Central memory CD4-positive, alpha-beta T cell (primary cell): ENCODE results near the gene GTPBP6.
A peak's percentile ranks its signal among the peaks of the same experiment; 100 is the strongest.
"Not testable (repeated sequence)": the region's sequence is repeated elsewhere in the genome, so short reads cannot be mapped to it uniquely, and the experiment has no call there.

Experiments used
- DNase-seq: peaks from one replicate; pipeline ENCODE4 v3.0.0; 2022

The GTPBP6 gene

DNA sequence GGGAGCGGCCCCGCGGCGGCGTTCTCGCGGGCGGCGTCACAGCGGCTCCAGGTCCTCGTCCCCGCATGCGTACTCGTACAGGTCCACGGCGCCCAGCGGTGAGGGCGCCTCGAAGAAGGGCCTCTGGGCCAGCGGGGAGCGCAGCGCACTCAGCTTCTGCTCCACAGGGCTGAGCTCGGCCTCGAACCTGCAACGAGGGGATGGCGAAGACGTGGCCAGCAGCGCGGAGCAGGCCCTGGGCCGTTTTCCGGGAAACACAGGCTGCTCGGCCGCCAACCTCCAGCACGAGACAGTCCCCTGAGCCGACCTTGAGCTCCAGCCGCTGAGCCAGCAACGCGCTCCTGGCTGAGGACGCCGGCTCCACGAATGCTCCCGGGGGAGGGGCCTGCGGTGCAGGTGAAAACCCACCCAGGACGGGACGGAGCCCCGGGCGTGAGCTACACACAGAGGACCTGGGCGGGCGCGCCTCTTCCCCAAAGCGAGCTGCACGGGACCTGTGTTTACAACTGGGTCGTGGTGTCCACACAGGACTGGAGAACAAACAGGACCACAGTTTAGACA lies 15.8 kb upstream of the GTPBP6 start:
- no peak for DNase-seq

DNA sequence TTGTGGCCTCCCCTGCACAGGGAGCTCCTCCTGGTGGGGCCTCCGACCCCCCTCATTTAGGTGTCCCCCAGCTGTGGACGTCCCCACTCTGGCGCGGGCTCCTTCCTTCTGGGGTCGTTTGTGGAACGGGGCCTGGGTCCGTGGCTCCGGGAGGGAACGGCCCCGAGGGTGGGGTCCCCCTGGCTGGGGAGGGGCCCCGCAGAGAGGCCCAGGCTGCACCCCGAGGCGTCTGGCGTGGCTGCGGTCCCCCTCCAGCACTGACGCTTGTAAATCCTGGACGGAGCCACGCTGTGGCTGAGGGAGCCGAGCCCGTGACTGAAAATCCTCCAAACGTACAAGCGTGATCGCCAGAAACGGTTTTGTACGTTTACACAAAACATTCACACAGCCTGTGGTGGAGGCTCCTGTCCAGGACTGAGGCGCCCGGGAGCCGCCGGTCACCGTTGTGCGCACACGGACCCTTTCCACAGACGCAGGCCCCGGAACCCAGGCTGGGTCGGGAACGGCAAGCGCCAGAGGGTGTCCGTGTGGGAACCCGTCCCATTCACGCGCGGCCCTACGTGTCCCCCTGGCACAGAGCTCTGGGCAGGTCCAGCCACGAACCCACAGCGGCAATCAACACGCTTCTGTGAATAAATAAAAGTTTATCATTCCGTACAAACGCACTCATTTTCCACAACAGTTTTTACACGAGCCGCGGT lies 15.2 kb upstream of the GTPBP6 start:
- DNase-seq, result no peak

- DNase-seq, result no peak
Observed at GRCh38 chrX:332916-333610, 14.5 kb upstream of the GTPBP6 start.

GRCh38 chrX:332496-332860 lies 13.9 kb upstream of the GTPBP6 start:
- DNase-seq, result no peak

DNA sequence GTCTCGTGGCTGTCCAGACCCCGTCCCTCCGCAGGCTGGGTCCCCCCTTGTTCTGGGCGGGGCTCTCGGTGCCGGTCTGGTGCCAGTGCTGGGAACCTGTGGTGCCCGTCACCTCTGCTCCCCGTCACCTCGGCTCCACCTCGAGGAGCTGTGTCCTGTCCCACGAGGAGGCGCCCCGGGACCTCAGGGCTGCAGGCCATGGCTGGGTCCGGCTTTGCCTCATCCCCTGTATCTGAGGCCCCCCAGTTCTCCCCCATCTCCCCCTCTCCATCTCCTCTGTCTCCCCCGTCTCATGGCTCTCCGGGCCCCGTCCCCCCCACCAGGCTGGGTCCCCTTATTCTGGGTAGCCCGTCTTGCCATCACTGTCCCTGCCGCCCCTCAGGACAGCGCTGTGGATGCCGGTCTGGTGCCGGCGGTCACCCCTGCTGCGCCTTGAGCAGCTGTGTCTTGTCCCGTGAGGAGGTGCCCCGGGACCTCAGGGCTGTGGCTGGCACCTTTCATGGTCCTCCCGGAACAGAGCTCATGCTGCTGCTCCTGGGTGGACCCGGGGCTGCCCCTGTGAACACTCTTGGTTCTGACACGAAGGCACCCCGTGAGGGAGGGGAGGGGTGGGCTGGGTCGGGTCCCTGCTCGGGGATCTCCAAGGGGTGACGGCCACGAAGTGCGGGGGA lies 13.4 kb upstream of the GTPBP6 start:
- no peak for DNase-seq

GRCh38 chrX:331151-331824 lies 12.7 kb upstream of the GTPBP6 start:
- no peak for DNase-seq

DNA sequence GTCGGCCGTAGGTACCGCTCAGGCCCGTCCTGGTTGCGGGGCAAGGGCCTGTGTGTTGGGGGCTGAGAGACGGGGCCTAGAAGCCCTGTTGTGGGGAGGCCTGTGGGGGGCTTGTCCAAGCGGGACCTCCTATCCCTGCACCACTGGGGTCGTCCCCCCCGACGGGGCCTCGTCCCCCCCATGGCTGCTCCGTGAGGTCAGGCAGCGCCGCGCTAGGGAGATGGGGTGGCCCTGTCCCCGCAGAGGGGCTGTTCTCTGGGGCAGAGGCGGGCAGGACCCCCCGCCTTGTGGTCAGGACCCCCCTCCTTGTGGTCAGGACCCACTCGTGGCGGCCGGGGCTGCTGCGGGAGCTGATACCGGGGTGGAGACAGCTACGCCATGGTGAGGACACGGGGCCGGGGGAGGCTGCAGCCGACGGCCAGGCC lies 12.1 kb upstream of the GTPBP6 start:
- no peak for DNase-seq

GRCh38 chrX:330141-330725 lies 11.6 kb upstream of the GTPBP6 start:
- DNase-seq, result not testable (repeated sequence)

- no peak for DNase-seq
Observed at GRCh38 chrX:329291-329910, 10.8 kb upstream of the GTPBP6 start.

DNA sequence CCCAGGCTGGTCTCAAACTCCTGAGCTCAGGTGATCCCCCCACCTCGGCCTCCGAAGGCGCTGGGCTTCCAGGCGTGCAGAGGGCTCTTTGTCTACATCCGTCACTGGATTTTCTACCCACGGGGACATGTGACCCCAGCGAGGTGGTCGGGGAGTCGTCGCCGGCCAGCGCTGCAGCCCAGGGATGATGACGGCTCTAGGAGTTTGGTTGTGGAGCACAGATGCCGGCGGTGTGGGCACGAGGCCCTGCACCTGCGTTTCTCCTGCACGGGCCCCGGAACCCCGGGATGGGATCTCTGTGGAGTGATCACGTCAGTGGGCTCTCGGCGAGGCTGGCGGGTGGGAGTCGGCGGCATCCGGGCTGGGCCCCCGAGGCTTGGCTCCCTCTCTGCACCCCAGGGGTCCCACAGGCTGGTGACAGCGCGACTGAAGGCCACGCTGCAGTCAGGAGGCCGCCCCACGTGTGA lies 9.1 kb upstream of the GTPBP6 start:
- DNase-seq, result no peak

GRCh38 chrX:324664-325063 lies 6.1 kb upstream of the GTPBP6 start:
- DNase-seq, result not testable (repeated sequence)

GRCh38 chrX:323721-324628 lies 5.4 kb upstream of the GTPBP6 start:
- DNase-seq, result no peak

DNA sequence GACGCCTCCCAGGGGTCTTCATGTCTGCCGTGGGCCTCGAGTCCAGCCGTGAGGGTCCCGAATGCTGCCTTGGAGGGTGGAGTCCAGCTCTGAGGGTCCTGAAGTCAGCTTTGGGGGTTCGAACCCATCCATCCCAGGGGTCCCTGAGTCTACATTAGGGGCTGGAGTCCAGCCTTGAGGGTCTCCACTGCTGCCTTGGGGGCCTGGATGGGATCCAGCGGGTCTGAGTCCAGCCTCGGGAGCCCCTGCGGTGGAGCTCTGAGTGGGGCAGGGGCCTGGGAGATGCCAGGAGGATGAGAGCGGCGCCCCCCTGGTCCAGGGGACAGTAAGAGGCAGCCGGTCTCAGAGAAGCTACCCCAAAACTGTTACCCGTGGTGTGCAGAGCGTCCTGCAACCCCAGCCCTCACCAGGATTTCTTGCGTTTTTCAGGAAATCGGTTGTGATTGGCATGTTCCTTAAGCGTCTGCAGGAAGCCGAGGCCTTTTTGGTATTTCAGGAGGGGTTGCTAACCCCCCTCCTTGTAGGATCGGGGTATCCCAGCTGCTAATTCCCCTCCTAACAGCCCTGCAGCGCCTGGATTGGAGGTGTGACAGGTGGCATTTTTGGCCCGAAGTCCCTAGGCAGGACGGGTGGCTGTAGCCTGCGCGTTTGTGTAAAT lies 1.7 kb upstream of the GTPBP6 start:
- DNase-seq, result no peak

- no peak for DNase-seq
Observed at GRCh38 chrX:319579-320125, 1.1 kb upstream of the GTPBP6 start.

GRCh38 chrX:318068-318738 lies 393 bp downstream of the GTPBP6 start:
- DNase-seq, result peak; percentile 99

DNA sequence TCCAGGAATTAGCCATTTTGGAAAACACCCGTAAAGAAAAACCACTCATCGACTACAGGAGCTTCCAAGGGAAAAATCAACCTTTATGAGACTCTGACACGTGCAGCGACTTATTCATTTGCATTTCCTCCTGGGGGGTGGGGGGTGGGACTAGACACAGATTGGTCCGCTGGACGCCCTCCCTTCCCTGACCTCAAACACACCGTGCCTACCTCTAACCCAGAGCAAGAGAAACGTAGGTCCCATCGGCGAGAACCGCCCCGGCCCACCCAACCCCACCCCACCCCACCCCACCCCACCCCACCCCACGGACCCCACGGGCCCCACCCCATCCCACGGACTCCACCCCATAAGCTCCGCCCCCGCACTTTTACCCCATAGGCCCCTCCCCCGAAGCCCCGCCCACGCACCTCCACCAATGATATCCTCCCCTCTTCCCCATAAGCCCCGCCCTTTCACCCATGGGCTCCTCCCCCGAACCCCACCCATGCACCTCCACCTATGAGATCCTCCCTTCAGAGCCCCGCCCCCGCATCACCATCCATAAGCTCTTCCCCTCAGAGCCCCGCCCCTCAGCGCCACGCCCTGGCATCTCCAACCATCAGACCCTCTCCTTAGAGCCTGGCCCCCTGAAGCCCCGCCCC lies 1.1 kb downstream of the GTPBP6 start:
- no peak for DNase-seq

DNA sequence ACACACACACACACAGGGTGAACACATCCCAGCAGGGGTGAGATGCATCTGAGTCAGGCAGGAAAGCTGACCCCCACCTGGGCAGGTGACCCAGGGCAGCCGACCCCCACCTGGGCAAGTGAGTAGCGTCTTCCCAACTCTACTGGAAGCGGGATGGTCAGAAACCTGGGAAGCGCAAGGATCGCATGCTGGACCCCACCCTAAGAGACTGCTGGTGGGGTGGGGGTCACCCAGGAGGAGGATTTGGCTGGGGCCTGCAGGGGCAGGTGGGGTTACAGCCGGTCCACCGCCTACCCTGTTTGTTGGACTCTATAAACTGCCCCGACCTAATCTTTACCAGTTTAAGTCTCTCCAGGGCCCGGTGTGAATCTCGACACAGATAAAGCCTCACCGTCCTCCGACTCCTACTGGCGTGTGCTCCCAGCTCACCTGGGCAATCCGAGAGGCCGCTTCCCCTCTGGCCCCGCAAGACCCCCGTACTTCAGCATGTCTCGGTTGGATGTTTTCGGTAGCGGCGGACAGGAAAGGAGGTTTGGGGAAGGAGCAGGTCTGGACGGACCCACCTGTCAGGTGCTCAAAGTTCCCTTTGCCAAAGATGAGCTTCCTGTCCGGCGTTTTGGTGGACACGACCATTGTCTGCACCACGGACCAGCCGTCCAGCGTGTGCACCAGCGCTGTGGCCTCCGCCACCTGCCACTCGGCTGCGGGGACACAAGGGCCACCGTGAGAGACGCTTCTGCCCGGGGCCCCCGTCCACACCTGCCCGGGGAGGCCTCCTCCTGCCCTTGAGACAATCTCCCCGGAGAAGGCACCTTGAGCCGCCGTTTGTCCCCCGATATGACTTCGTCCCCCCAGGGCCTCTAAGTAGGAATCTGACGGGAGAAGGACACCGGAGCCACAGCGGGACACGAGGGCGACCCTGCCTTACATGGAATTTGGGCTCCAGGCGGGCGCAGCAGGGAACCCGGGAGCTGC lies 2.0 kb downstream of the GTPBP6 start:
- DNase-seq, result no peak
